ENCODE measurements around the gene CALML3. TPM values are rescaled to one million over a fixed set of nuclear protein-coding genes. Genes with fewer than 3 reads are reported as not detected.

The CALML3 gene
- total and polyA plus RNA-seq, 2 experiments from 2014 or later = not detected

GRCh38 chr10:5570979-5571810, 46.4 kb downstream of the CALML3 start:
- DNase-seq (ENCODE audit: low read depth in 1 of 2, low spot score in 1 of 2) = no peak
- Histone ChIP-seq H3K9me3 (ENCODE audit: low read depth) (no peaks in the 10 kb centered on the region), H3K4me1 (ENCODE audit: low read depth) (peaks cover 4% of the 10 kb centered on the region), H3K36me3 (no peaks in the 10 kb centered on the region), H3K27ac (no peak overlapping the region), H3K4me3 (no peak overlapping the region), H3K27me3 (no peaks in the 10 kb centered on the region)
- no peak for TF ChIP-seq CTCF (IDR thresholded peaks at IDR 0.05; ENCODE audit: low read depth, low read length)

GRCh38 chr10:5571826-5572225, 47.1 kb downstream of the CALML3 start:
- H3K9me3 ChIP-seq (ENCODE audit: low read depth) = no peaks in the 10 kb centered on the region
- DNase-seq (ENCODE audit: low read depth in 1 of 2, low spot score in 1 of 2) = no peak

GRCh38 chr10:5573319-5573950, 48.7 kb downstream of the CALML3 start:
- TF ChIP-seq CTCF (IDR thresholded peaks at IDR 0.05; ENCODE audit: low read depth, low read length) = no peak
- Histone ChIP-seq H3K9me3 (ENCODE audit: low read depth) (no peaks in the 10 kb centered on the region), H3K4me3 (no peak overlapping the region), H3K27me3 (no peaks in the 10 kb centered on the region), H3K36me3 (no peaks in the 10 kb centered on the region), H3K27ac (no peak overlapping the region), H3K4me1 (ENCODE audit: low read depth) (no peaks in the 10 kb centered on the region)
- DNase-seq (ENCODE audit: low read depth in 1 of 2, low spot score in 1 of 2) = no peak

More at GRCh38 chr10:5571826-5572225, 47.1 kb downstream of the CALML3 start:
- Histone ChIP-seq H3K4me3 (no peak overlapping the region), H3K36me3 (no peaks in the 10 kb centered on the region), H3K27ac (no peak overlapping the region), H3K4me1 (ENCODE audit: low read depth) (peaks cover under 1% of the 10 kb centered on the region), H3K27me3 (no peaks in the 10 kb centered on the region)
- TF ChIP-seq CTCF (IDR thresholded peaks at IDR 0.05; ENCODE audit: low read depth, low read length) = no peak

- Histone ChIP-seq H3K36me3 (no peaks in the 10 kb centered on the region), H3K27ac (no peak overlapping the region), H3K27me3 (no peaks in the 10 kb centered on the region), H3K4me1 (ENCODE audit: low read depth) (no peaks in the 10 kb centered on the region), H3K9me3 (ENCODE audit: low read depth) (no peaks in the 10 kb centered on the region), H3K4me3 (no peak overlapping the region)
- no peak for TF ChIP-seq CTCF (IDR thresholded peaks at IDR 0.05; ENCODE audit: low read depth, low read length)
- no peak for DNase-seq (ENCODE audit: low read depth in 1 of 2, low spot score in 1 of 2)
Observed at GRCh38 chr10:5573968-5574641, 49.3 kb downstream of the CALML3 start.

- H3K4me1 ChIP-seq (ENCODE audit: low read depth) = no peaks in the 10 kb centered on the region
- H3K36me3 ChIP-seq = no peaks in the 10 kb centered on the region
- no peaks in the 10 kb centered on the region for H3K9me3 ChIP-seq (ENCODE audit: low read depth)
- no peak for DNase-seq (ENCODE audit: low read depth in 1 of 2, low spot score in 1 of 2)
- no peaks in the 10 kb centered on the region for H3K27me3 ChIP-seq
- no peak overlapping the region for H3K4me3 ChIP-seq
- no peak for TF ChIP-seq CTCF (IDR thresholded peaks at IDR 0.05; ENCODE audit: low read depth, low read length)
- no peak overlapping the region for H3K27ac ChIP-seq
Observed at GRCh38 chr10:5574642-5575131, 49.9 kb downstream of the CALML3 start.
